CD14-positive monocyte (primary cell): ENCODE results near the gene LRRC4. TPM values are rescaled to one million over a fixed set of nuclear protein-coding genes. Genes with fewer than 3 reads are reported as not detected.
A peak's percentile ranks its signal among the peaks of the same experiment; 100 is the strongest.

Experiments used
- DNase-seq, 3 donors: peaks; one replicate each; pipeline ENCODE4 v3.0.0-alpha.2; 2011 to 2022
- H2AFZ ChIP-seq: 2 replicates; pipeline ENCODE4 v1.6.0; 2012; ENCODE audit warnings: mild to moderate bottlenecking, low read depth, low read length, inconsistent platforms; ENCODE audit not compliant: insufficient read depth, poor library complexity, severe bottlenecking
- H3K27ac ChIP-seq, 2 donors: 1 replicate in 1 of 2; 2 replicates in 1 of 2; pipeline ENCODE4 v1.5.1; 2012 to 2013; ENCODE audit warnings: low read length in 2 of 2, control low read depth in 1 of 2, inconsistent platforms in 1 of 2, low read depth in 1 of 2, mild to moderate bottlenecking in 1 of 2
- H3K27me3 ChIP-seq, 2 donors: one replicate each; pipeline versions ENCODE4 v1.6.0 to v1.6.1; 2011 to 2013; ENCODE audit warnings: low read length in 2 of 2; ENCODE audit not compliant: control insufficient read depth in 2 of 2, insufficient read depth in 2 of 2
- H3K36me3 ChIP-seq, 2 donors: replicated peaks in 1 of 2; 1 replicate in 1 of 2; 2 replicates in 1 of 2; pipeline versions ENCODE4 v1.5.1 to v1.6.1; 2012 to 2013; ENCODE audit warnings: low read length in 2 of 2, control low read depth in 1 of 2, inconsistent platforms in 1 of 2, mild to moderate bottlenecking in 1 of 2; ENCODE audit not compliant: insufficient read depth in 2 of 2, control insufficient read depth in 1 of 2
- H3K4me1 ChIP-seq, 2 donors: 1 replicate in 1 of 2; 2 replicates in 1 of 2; pipeline versions ENCODE4 v1.5.1 to v1.6.1; 2012 to 2013; ENCODE audit warnings: low read length in 2 of 2, control low read depth in 1 of 2, inconsistent platforms in 1 of 2, mild to moderate bottlenecking in 1 of 2, moderate library complexity in 1 of 2; ENCODE audit not compliant: insufficient read depth in 2 of 2, control insufficient read depth in 1 of 2
- H3K4me2 ChIP-seq: replicated peaks from 2 replicates; pipeline ENCODE3; 2012; ENCODE audit warnings: low read length, moderate library complexity, mild to moderate bottlenecking; ENCODE audit not compliant: poor library complexity, severe bottlenecking; ENCODE audit errors: extremely low read depth
- H3K4me3 ChIP-seq, 3 experiments: fragments of 200-600 bp in 1 of 3; sonication (generic) in 1 of 3; replicated peaks in 1 of 3; 1 replicate in 2 of 3; 2 replicates in 1 of 3; pipeline ENCODE4 v1.5.1; 2011 to 2013; ENCODE audit warnings: low read length in 3 of 3, mild to moderate bottlenecking in 3 of 3, control low read depth in 2 of 3, low read depth in 2 of 3, inconsistent platforms in 1 of 3, moderate library complexity in 1 of 3
- H3K79me2 ChIP-seq: 2 replicates; pipeline ENCODE4 v1.6.0; 2012; ENCODE audit warnings: mild to moderate bottlenecking, control low read depth, inconsistent platforms, low read length, moderate library complexity; ENCODE audit not compliant: insufficient read depth
- H3K9ac ChIP-seq: 2 replicates; pipeline ENCODE4 v1.6.0; 2017; ENCODE audit warnings: low read length, mild to moderate bottlenecking; ENCODE audit not compliant: insufficient read depth, poor library complexity, severe bottlenecking
- H3K9me3 ChIP-seq, 2 donors: replicated peaks in 1 of 2; 1 replicate in 1 of 2; 2 replicates in 1 of 2; pipeline versions ENCODE4 v1.5.1 to v1.6.1; 2012 to 2013; ENCODE audit warnings: low read length in 2 of 2, control low read depth in 1 of 2; ENCODE audit not compliant: control insufficient read depth in 1 of 2, insufficient read depth in 1 of 2
- H4K20me1 ChIP-seq: 2 replicates; pipeline ENCODE4 v1.6.0; 2012; ENCODE audit warnings: mild to moderate bottlenecking, low read length, control low read depth, moderate library complexity; ENCODE audit not compliant: insufficient read depth
- H3K27ac Mint-ChIP-seq, 7 donors: one replicate each; pipeline ENCODE4 v1.8.0; 2020; ENCODE audit warnings: mild to moderate bottlenecking in 7 of 7, mixed read lengths in 7 of 7, moderate library complexity in 6 of 7, inconsistent platforms in 2 of 7
- H3K27me3 Mint-ChIP-seq, 3 donors: one replicate each; pipeline ENCODE4 v1.8.0; 2021 to 2022; ENCODE audit warnings: low read depth in 3 of 3, mild to moderate bottlenecking in 3 of 3, mixed read lengths in 3 of 3, moderate library complexity in 3 of 3, inconsistent platforms in 1 of 3
- H3K36me3 Mint-ChIP-seq, 2 donors: one replicate each; pipeline ENCODE4 v1.8.0; 2020; ENCODE audit warnings: mixed read lengths in 2 of 2, inconsistent platforms in 1 of 2, mild to moderate bottlenecking in 1 of 2
- H3K4me1 Mint-ChIP-seq: one replicate; pipeline ENCODE4 v1.8.0; 2020; ENCODE audit warnings: mild to moderate bottlenecking, mixed read lengths
- H3K4me3 Mint-ChIP-seq, 2 donors: one replicate each; pipeline ENCODE4 v1.8.0; 2020; ENCODE audit warnings: mild to moderate bottlenecking in 2 of 2, mixed read lengths in 2 of 2, moderate library complexity in 1 of 2
- H3K9me3 Mint-ChIP-seq, 7 donors: one replicate each; pipeline ENCODE4 v1.8.0; 2020 to 2022; ENCODE audit warnings: mixed read lengths in 7 of 7, mild to moderate bottlenecking in 6 of 7, moderate library complexity in 6 of 7, inconsistent platforms in 2 of 7
- WGBS: methylation state at CpG from one replicate; pipeline ENCODE4 v1.1.5; 2013; ENCODE audit warnings: missing lambda C conversion rate; ENCODE audit not compliant: insufficient coverage; 5-methylcytosine and 5-hydroxymethylcytosine counted together
- intact Hi-C, 2 donors: fragments of 100-400 bp; cut with micrococcal nuclease; formaldehyde crosslinking; loops; one replicate each; pipeline versions ENCODE4 v1.15.0 to v1.15.1; 2023
- polyA plus RNA-seq, 3 donors: library from polyadenylated mRNA; depleted of rRNA in 1 of 3; unstranded in 2 of 3; stranded (reverse) in 1 of 3; fragments of 300-500 nt in 2 of 3; fragments of >200 nt in 1 of 3; fragmentation: Illumina TruSeq in 2 of 3; gene quantifications; 1 replicate in 2 of 3; 2 replicates in 1 of 3; pipeline ENCODE4 v1.2.3, GENCODE V29; 2012 to 2021
- TF ChIP-seq, protein P1 (sequence below): fragments of 200-600 bp; IDR thresholded peaks from one replicate; pipeline ENCODE4 v1.8.0; 2022; ENCODE audit warnings: antibody characterized with exemption, mild to moderate bottlenecking

The LRRC4 gene
- polyA plus RNA-seq, 3 donors: 0.12 to 3.3 (median 0.91) TPM

DNA sequence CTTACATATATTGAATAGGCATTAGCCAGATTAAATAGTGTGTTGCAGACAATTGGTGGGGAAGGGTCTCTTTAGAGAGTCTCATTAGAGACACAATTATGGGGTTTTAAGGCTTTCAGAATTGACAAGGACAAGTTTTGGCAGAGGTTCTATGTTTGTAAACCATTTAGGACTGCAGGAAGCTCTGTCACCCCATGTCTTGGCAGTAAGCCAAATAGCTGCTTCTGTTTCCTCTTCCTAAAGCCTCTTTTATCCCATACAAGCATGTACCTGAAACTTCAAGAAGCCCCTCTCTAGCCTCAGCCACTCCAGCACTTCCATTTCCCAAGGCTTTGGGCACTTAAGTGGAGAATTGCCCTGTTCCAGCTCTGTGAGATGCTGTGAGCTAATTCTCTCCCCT, 21.8 kb upstream of the LRRC4 start:
- H3K4me1 Mint-ChIP-seq: peaks cover 15% of the 10 kb centered on the region
- DNase-seq: peak; percentile 12 to 35 (median 30)
- Histone ChIP-seq H3K4me2 (no peak overlapping the region), H3K27ac (no peak overlapping the region), H3K4me1 (peaks cover 5 to 7% of the 10 kb centered on the region in 2 donors), H2AFZ (no peak overlapping the region), H3K9me3 (no peaks in the 10 kb centered on the region), H3K9ac (no peak overlapping the region), H4K20me1 (peaks cover 26% of the 10 kb centered on the region), H3K4me3 (no peak overlapping the region), H3K79me2 (no peaks in the 10 kb centered on the region), H3K27me3 (no peaks in the 10 kb centered on the region), H3K36me3 (peaks cover 0 to 74% of the 10 kb centered on the region in 2 donors)
- peak overlapping the region in 2 of 7 donors; percentile 4 to 15 for H3K27ac Mint-ChIP-seq
- no peaks in the 10 kb centered on the region for H3K27me3 Mint-ChIP-seq
- peaks cover 37 to 45% of the 10 kb centered on the region in 2 donors for H3K36me3 Mint-ChIP-seq
- TF ChIP-seq, protein P1, sequence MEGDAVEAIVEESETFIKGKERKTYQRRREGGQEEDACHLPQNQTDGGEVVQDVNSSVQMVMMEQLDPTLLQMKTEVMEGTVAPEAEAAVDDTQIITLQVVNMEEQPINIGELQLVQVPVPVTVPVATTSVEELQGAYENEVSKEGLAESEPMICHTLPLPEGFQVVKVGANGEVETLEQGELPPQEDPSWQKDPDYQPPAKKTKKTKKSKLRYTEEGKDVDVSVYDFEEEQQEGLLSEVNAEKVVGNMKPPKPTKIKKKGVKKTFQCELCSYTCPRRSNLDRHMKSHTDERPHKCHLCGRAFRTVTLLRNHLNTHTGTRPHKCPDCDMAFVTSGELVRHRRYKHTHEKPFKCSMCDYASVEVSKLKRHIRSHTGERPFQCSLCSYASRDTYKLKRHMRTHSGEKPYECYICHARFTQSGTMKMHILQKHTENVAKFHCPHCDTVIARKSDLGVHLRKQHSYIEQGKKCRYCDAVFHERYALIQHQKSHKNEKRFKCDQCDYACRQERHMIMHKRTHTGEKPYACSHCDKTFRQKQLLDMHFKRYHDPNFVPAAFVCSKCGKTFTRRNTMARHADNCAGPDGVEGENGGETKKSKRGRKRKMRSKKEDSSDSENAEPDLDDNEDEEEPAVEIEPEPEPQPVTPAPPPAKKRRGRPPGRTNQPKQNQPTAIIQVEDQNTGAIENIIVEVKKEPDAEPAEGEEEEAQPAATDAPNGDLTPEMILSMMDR: no peak
- intact Hi-C loops: no loop called here
- no peak overlapping the region for H3K4me3 Mint-ChIP-seq
- H3K9me3 Mint-ChIP-seq: peaks cover 0 to 1% (median 0%) of the 10 kb centered on the region in 7 donors

GRCh38 chr7:128052404-128052803, 21.2 kb upstream of the LRRC4 start:
- peaks cover 0 to 1% (median 0%) of the 10 kb centered on the region in 7 donors for H3K9me3 Mint-ChIP-seq
- no peak overlapping the region for H3K27ac Mint-ChIP-seq
- H3K4me1 ChIP-seq: peaks cover 5 to 7% of the 10 kb centered on the region in 2 donors
- H3K36me3 ChIP-seq: peaks cover 0 to 69% of the 10 kb centered on the region in 2 donors
- peaks cover 37 to 45% of the 10 kb centered on the region in 2 donors for H3K36me3 Mint-ChIP-seq
- H3K9ac ChIP-seq: no peak overlapping the region
- H3K79me2 ChIP-seq: no peaks in the 10 kb centered on the region
- intact Hi-C loops: no loop called here
- DNase-seq: no peak
- TF ChIP-seq, protein P1: no peak
- H3K4me2 ChIP-seq: no peak overlapping the region
- peaks cover 26% of the 10 kb centered on the region for H4K20me1 ChIP-seq
- H3K4me3 Mint-ChIP-seq: no peak overlapping the region
- no peak overlapping the region for H2AFZ ChIP-seq
- H3K4me1 Mint-ChIP-seq: peaks cover 15% of the 10 kb centered on the region
- no peaks in the 10 kb centered on the region for H3K27me3 ChIP-seq
- H3K27me3 Mint-ChIP-seq: no peaks in the 10 kb centered on the region
- no peaks in the 10 kb centered on the region for H3K9me3 ChIP-seq
- no peak overlapping the region for H3K4me3 ChIP-seq
- no peak overlapping the region for H3K27ac ChIP-seq
- 97% methylated on average over 7 of the region's 9 CpGs for WGBS
